Mononuclear cell (primary cell): Measurements from ENCODE around the gene IL17A. TPM values are rescaled to one million over a fixed set of nuclear protein-coding genes. Genes with fewer than 3 reads are reported as not detected.
"Not testable (repeated sequence)": the region's sequence is repeated elsewhere in the genome, so short reads cannot be mapped to it uniquely, and the experiment has no call there.

Experiments
- H3K27me3 ChIP-seq: 2 replicates; pipeline ENCODE4 v1.6.0; 2011; ENCODE audit warnings: low read length, control low read depth; ENCODE audit not compliant: insufficient read depth
- H3K4me1 ChIP-seq: 2 replicates; pipeline ENCODE4 v1.5.1; 2011; ENCODE audit warnings: mild to moderate bottlenecking, low read length, control low read depth; ENCODE audit not compliant: insufficient read depth
- H3K4me3 ChIP-seq: 2 replicates; pipeline ENCODE4 v1.5.1; 2011; ENCODE audit warnings: mild to moderate bottlenecking, low read length, moderate library complexity
- H3K9me3 ChIP-seq: 2 replicates; pipeline ENCODE4 v1.5.1; 2011; ENCODE audit warnings: low read depth, mild to moderate bottlenecking, control low read depth, low read length
- total RNA-seq: library from RNA; depleted of rRNA; stranded (reverse); fragments of >200 nt; gene quantifications from one replicate; pipeline ENCODE4 v1.2.3, GENCODE V29; 2012

Gene IL17A
- total RNA-seq, 1 donor = not detected

DNA sequence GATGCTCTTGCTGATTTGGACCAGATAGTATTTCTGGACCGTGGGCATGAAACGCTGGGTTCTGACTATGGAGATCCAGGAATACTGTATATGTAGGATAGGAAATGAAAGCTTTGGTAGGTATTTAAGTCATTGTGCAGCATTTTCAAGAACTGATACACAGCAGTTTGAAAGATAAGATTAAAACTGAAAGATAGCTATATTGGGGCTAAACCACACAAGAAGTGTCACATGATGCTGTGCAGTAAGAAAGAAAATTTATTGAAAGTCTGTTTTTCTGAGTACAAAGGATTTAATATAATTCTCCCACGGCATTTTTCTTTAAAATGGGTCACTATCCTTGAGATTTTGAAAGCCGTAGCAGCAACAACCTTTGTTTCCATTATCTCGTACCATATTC is 305 bp downstream of the IL17A start:
- H3K9me3 ChIP-seq = no peaks in the 10 kb centered on the region
- peaks cover 10% of the 10 kb centered on the region for H3K27me3 ChIP-seq
- no peak overlapping the region for H3K4me3 ChIP-seq
- H3K4me1 ChIP-seq = no peaks in the 10 kb centered on the region

GRCh38 chr6:52187098-52187497 is 923 bp downstream of the IL17A start:
- Histone ChIP-seq H3K9me3 (no peaks in the 10 kb centered on the region), H3K27me3 (peaks cover 10% of the 10 kb centered on the region), H3K4me3 (no peak overlapping the region), H3K4me1 (no peaks in the 10 kb centered on the region)

DNA sequence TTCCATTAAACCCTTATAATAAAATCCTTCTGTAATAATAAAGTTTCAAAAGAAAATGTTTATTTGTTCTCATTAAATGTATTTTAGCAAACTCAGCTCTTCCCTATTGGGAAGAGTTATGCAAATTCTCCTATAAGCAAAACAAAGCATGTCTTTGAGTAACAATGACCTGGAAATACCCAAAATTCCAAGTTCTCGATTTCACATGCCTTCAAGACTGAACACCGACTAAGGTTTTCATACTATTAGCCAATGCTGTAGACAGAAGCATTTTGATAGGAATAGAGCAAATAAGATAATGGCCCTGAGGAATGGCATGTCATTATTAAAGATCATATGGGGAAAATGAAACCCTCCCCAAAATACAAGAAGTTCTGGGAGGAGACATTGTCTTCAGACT is 3.8 kb downstream of the IL17A start:
- Histone ChIP-seq H3K4me1 (no peaks in the 10 kb centered on the region), H3K27me3 (peaks cover 10% of the 10 kb centered on the region), H3K4me3 (no peak overlapping the region), H3K9me3 (no peaks in the 10 kb centered on the region)

GRCh38 chr6:52190409-52190808 is 4.2 kb downstream of the IL17A start:
- Histone ChIP-seq H3K27me3 (peaks cover 10% of the 10 kb centered on the region), H3K4me1 (no peaks in the 10 kb centered on the region), H3K4me3 (no peak overlapping the region), H3K9me3 (no peaks in the 10 kb centered on the region)

- Histone ChIP-seq H3K4me1 (no peaks in the 10 kb centered on the region), H3K9me3 (no peaks in the 10 kb centered on the region), H3K4me3 (no peak overlapping the region), H3K27me3 (peaks cover 5% of the 10 kb centered on the region)
Measured at GRCh38 chr6:52191824-52192223, 5.6 kb downstream of the IL17A start.

DNA sequence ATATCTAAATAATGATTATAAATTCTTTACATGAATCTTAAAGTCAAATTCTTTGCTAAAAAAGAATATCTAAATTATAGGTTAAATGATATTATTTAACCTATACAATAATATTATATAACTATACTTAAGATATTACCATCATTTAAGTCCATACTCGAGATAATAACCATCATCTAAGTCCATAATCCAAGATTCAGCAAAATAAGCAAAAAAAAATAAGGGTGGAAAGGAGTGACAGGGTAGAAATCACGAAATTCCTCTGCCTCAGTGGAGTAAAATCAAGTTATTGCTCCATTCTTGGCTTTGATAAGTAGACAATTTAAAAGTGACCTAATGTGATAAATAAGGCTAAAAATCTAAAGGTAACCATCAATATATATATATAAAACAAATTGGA is 9.7 kb downstream of the IL17A start:
- no peak overlapping the region for H3K4me3 ChIP-seq

DNA sequence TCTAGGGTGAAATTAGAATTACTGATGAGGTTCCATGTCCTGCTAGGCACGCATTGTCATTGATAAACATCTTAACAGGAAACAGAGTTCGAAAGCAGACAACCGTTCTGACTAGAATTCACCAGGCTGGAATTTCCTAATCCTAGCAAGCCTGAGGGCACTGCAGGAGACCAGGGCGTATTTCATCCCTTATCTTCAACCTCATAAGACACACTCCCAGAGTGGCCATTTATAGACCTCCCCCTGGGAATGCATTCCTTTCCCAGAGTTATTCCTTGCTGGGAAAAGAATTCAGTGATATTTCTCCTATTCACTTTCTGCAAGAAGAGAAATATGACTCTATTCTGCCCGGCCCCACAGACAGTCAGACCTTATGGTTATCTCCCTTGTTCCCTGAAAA is 13.9 kb downstream of the IL17A start:
- H3K4me1 ChIP-seq, H3K9me3 ChIP-seq, H3K4me3 ChIP-seq, H3K27me3 ChIP-seq: not testable (repeated sequence)

More for the DNA sequence above, 9.7 kb downstream of the IL17A start:
- Histone ChIP-seq H3K9me3 (peaks cover 5% of the 10 kb centered on the region), H3K27me3 (peaks cover 3% of the 10 kb centered on the region), H3K4me1 (no peaks in the 10 kb centered on the region)

DNA sequence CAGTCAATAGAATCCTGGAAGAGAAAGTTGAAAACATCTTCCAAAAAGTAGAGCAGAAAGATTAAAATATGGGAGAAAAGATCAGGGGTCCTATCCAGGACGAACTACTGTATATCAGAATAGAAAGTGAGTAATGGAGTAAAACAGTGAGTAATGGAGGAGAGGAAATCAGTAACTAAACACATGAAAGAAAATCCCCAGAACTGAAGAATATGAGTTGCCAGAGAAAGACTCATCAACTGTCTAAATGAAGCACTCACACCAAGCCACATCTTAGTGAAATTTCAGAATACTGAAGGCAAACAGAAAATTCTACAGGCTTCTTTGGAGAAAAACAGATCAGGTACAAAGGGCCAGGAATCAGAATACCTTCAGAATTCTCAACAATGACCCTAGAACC is 14.9 kb downstream of the IL17A start:
- Histone ChIP-seq H3K9me3 (peaks cover 5% of the 10 kb centered on the region), H3K27me3 (peaks cover 3% of the 10 kb centered on the region)

GRCh38 chr6:52201493-52201892 is 15.3 kb downstream of the IL17A start:
- no peaks in the 10 kb centered on the region for H3K4me1 ChIP-seq
- peaks cover 3% of the 10 kb centered on the region for H3K27me3 ChIP-seq
- H3K9me3 ChIP-seq = peaks cover 5% of the 10 kb centered on the region
- no peak overlapping the region for H3K4me3 ChIP-seq

More for the DNA sequence above, 14.9 kb downstream of the IL17A start:
- no peaks in the 10 kb centered on the region for H3K4me1 ChIP-seq
- no peak overlapping the region for H3K4me3 ChIP-seq

DNA sequence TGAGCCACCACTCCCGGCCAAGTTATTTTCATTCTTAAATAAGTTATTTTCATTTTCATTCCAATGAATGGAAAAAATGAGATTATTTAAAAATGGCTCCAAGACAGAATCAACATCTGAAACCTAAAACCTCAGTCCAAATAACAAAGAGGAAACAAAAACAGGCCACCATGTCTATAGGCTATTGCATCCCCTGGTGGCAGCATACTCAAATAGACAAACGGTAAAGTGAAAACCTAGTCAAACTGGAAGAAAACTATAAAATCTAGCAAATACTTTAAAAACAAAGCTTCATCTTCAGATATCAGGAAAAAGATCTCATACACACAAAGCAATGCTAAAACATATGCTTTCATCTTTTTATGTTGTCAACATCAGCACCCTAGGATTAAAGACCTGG is 20.9 kb downstream of the IL17A start:
- Histone ChIP-seq H3K27me3 (no peaks in the 10 kb centered on the region), H3K4me3 (no peak overlapping the region), H3K4me1 (no peaks in the 10 kb centered on the region), H3K9me3 (no peaks in the 10 kb centered on the region)

- H3K4me1 ChIP-seq = no peaks in the 10 kb centered on the region
- no peak overlapping the region for H3K4me3 ChIP-seq
- no peaks in the 10 kb centered on the region for H3K27me3 ChIP-seq
- no peaks in the 10 kb centered on the region for H3K9me3 ChIP-seq
Measured at GRCh38 chr6:52208612-52209011, 22.4 kb downstream of the IL17A start.

- Histone ChIP-seq H3K4me3 (no peak overlapping the region), H3K4me1 (no peaks in the 10 kb centered on the region), H3K27me3 (no peaks in the 10 kb centered on the region), H3K9me3 (no peaks in the 10 kb centered on the region)
Measured at GRCh38 chr6:52209770-52210169, 23.6 kb downstream of the IL17A start.

- no peaks in the 10 kb centered on the region for H3K4me1 ChIP-seq
- no peaks in the 10 kb centered on the region for H3K27me3 ChIP-seq
- no peak overlapping the region for H3K4me3 ChIP-seq
- no peaks in the 10 kb centered on the region for H3K9me3 ChIP-seq
Measured at GRCh38 chr6:52210227-52210626, 24.1 kb downstream of the IL17A start.

DNA sequence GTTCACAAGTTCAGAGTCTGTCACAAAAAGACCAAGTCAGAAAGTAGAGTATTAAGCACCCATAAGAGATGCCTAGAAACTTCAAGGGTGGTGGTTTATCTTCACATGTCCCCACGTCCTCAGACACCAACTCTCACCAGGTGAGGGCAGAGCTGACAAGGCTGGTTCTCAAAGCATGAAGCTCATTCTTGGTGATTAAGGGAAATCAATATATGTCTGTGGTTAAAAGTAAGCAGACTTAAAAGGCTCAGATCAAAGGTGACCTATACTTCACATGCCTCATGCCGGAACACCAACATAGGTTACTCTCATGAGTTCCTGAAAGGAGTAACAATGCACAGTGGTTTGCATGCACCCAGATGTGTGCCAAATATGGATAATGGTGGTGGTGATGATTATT is 27.0 kb downstream of the IL17A start:
- H3K9me3 ChIP-seq = no peaks in the 10 kb centered on the region
- H3K4me1 ChIP-seq = no peaks in the 10 kb centered on the region
- no peaks in the 10 kb centered on the region for H3K27me3 ChIP-seq
- no peak overlapping the region for H3K4me3 ChIP-seq

DNA sequence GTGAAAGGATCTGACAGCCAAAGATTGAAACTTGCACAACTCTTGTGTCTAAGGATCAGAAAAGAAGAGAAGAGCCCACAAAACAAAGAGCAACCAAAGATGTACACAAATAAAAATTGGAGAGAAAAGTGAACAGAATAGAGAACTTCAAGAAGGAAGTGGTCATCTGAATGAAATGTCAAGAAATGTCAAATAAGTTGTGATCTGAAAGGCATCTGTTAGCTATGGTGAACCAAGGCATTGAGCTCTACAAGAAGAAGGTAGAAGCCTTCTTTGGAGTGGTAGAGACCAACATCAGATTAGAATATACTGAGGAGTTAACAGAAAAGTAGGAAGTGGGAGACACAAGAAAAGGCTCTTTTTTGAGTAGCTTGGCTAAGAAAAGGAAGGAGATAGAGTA is 29.6 kb downstream of the IL17A start:
- Histone ChIP-seq H3K9me3 (no peaks in the 10 kb centered on the region), H3K4me1 (no peaks in the 10 kb centered on the region), H3K4me3 (no peak overlapping the region), H3K27me3 (no peaks in the 10 kb centered on the region)

- H3K27me3 ChIP-seq = no peaks in the 10 kb centered on the region
- no peaks in the 10 kb centered on the region for H3K4me1 ChIP-seq
- H3K9me3 ChIP-seq = no peaks in the 10 kb centered on the region
- H3K4me3 ChIP-seq = no peak overlapping the region
Measured at GRCh38 chr6:52216932-52217575, 30.9 kb downstream of the IL17A start.
